ENCODE measurements around the gene STK24. TPM values are rescaled to one million over a fixed set of nuclear protein-coding genes. Genes with fewer than 3 reads are reported as not detected.

The STK24 gene
- polyA plus RNA-seq, 1 experiment, result 44.0 TPM

DNA sequence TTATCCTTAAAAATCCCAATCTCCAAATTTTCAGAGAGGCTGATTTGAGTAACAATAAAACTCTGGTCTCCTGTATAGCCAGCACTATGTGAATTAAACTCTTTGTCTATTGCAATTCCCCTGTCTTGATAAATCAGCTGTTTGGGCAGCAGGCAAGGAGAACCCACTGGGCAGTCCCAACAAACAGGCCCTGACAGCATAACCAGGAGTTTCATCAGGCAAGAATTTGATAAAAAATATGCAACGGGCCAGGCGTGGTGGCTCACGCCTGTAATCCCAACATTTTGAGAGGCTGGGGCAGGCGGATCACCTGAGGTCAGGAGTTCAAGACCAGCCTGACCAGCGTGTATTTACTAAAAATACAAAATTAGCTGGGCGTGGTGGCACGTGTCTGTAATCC, 42.1 kb downstream of the STK24 start:
- Histone ChIP-seq H3K27me3 (ENCODE audit: control insufficient read depth, insufficient read depth, low read length) (no peaks in the 10 kb centered on the region), H3K27ac (ENCODE audit: low read depth, low read length) (no peak overlapping the region), H3K9me3 (ENCODE audit: control insufficient read depth, insufficient read depth, low read length) (no peaks in the 10 kb centered on the region), H3K4me3 (ENCODE audit: low read depth, low read length) (no peak overlapping the region)
- TF ChIP-seq, protein P1, sequence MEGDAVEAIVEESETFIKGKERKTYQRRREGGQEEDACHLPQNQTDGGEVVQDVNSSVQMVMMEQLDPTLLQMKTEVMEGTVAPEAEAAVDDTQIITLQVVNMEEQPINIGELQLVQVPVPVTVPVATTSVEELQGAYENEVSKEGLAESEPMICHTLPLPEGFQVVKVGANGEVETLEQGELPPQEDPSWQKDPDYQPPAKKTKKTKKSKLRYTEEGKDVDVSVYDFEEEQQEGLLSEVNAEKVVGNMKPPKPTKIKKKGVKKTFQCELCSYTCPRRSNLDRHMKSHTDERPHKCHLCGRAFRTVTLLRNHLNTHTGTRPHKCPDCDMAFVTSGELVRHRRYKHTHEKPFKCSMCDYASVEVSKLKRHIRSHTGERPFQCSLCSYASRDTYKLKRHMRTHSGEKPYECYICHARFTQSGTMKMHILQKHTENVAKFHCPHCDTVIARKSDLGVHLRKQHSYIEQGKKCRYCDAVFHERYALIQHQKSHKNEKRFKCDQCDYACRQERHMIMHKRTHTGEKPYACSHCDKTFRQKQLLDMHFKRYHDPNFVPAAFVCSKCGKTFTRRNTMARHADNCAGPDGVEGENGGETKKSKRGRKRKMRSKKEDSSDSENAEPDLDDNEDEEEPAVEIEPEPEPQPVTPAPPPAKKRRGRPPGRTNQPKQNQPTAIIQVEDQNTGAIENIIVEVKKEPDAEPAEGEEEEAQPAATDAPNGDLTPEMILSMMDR (IDR thresholded peaks at IDR 0.05; ENCODE audit: low read depth, low read length), result no peak
- ChIA-PET POLR2A (interaction anchor here (0.6 kb wide), 1 partner anchor 16 kb away, joined by 3 read pairs; no protein-coding TSS in a partner anchor), CTCF (interaction anchor here (0.9 kb wide), 1 partner anchor 138 kb away, joined by 3 read pairs; no protein-coding TSS in a partner anchor)
- DNase-seq (ENCODE audit: low read depth, low spot score), result no peak

- Histone ChIP-seq H3K27me3 (ENCODE audit: control insufficient read depth, insufficient read depth, low read length) (no peaks in the 10 kb centered on the region), H3K4me3 (ENCODE audit: low read depth, low read length) (no peak overlapping the region), H3K9me3 (ENCODE audit: control insufficient read depth, insufficient read depth, low read length) (no peaks in the 10 kb centered on the region), H3K27ac (ENCODE audit: low read depth, low read length) (no peak overlapping the region)
- ChIA-PET POLR2A (no interaction called here), CTCF (interaction anchor here (0.9 kb wide), 1 partner anchor 139 kb away, joined by 3 read pairs; no protein-coding TSS in a partner anchor)
- TF ChIP-seq, protein P1 (IDR thresholded peaks at IDR 0.05; ENCODE audit: low read depth, low read length), result no peak
- no peak for DNase-seq (ENCODE audit: low read depth, low spot score)
Observed at GRCh38 chr13:98533912-98534311, 43.0 kb downstream of the STK24 start.

- H3K9me3 ChIP-seq (ENCODE audit: control insufficient read depth, insufficient read depth, low read length), result no peaks in the 10 kb centered on the region; the same call in 1 of the 2 replicates
- H3K27ac ChIP-seq (ENCODE audit: low read depth, low read length), result no peak overlapping the region
- POLR2A ChIA-PET, result interaction anchor here (0.7 kb wide), 1 partner anchor 17 kb away, joined by 3 read pairs; no protein-coding TSS in a partner anchor
- CTCF ChIA-PET, result no interaction called here
- no peaks in the 10 kb centered on the region for H3K27me3 ChIP-seq (ENCODE audit: control insufficient read depth, insufficient read depth, low read length)
- DNase-seq (ENCODE audit: low read depth, low spot score), result no peak
- TF ChIP-seq, protein P1 (IDR thresholded peaks at IDR 0.05; ENCODE audit: low read depth, low read length), result no peak
- no peak overlapping the region for H3K4me3 ChIP-seq (ENCODE audit: low read depth, low read length)
Observed at GRCh38 chr13:98532254-98532653, 44.7 kb downstream of the STK24 start.

DNA sequence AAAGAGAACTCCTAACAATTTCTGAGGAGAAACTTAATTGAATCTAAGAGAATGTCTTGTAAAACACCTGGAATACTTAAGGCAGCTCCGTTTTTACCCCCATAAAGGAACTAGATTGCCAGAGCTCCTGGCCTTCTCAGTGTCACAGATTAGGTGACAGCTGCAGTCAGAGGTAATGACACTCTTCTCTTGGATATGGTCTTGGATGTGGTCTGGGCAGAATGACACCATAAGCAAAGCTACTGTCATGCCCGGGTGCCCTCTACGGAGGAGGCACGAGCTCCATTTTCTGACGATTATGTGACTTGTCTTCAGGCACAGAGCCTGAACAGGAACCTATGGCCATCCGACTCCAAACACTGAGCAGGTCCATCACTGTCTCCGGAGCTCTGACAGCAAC, 46.7 kb downstream of the STK24 start:
- no peak overlapping the region for H3K4me3 ChIP-seq (ENCODE audit: low read depth, low read length)
- no peak overlapping the region for H3K27ac ChIP-seq (ENCODE audit: low read depth, low read length)
- ChIA-PET POLR2A (no interaction called here), CTCF (no interaction called here)
- DNase-seq (ENCODE audit: low read depth, low spot score), result no peak
- no peaks in the 10 kb centered on the region; the same call in 1 of the 2 replicates for H3K9me3 ChIP-seq (ENCODE audit: control insufficient read depth, insufficient read depth, low read length)
- TF ChIP-seq, protein P1 (IDR thresholded peaks at IDR 0.05; ENCODE audit: low read depth, low read length), result no peak
- H3K27me3 ChIP-seq (ENCODE audit: control insufficient read depth, insufficient read depth, low read length), result no peaks in the 10 kb centered on the region

- no peaks in the 10 kb centered on the region for H3K27me3 ChIP-seq (ENCODE audit: control insufficient read depth, insufficient read depth, low read length)
- no peak for DNase-seq (ENCODE audit: low read depth, low spot score)
- TF ChIP-seq, protein P1 (IDR thresholded peaks at IDR 0.05; ENCODE audit: low read depth, low read length), result no peak
- no peaks in the 10 kb centered on the region; the same call in 1 of the 2 replicates for H3K9me3 ChIP-seq (ENCODE audit: control insufficient read depth, insufficient read depth, low read length)
- no peak overlapping the region for H3K27ac ChIP-seq (ENCODE audit: low read depth, low read length)
- ChIA-PET POLR2A (interaction anchor here (1.4 kb wide), 1 partner anchor 48 kb away, joined by 4 read pairs; the partner anchor contains the start of gene STK24), CTCF (no interaction called here)
- H3K4me3 ChIP-seq (ENCODE audit: low read depth, low read length), result no peak overlapping the region
Observed at GRCh38 chr13:98529171-98529570, 47.7 kb downstream of the STK24 start.

Data from AG04450 (cell line).